HG03095 (cell line): ENCODE data around the gene HSPB2.
A peak's percentile ranks its signal among the peaks of the same experiment; 100 is the strongest.
"Not testable (repeated sequence)": the region's sequence is repeated elsewhere in the genome, so short reads cannot be mapped to it uniquely, and the experiment has no call there.

Experiments used
- ATAC-seq: cut with Tn5 transposase; IDR thresholded peaks from one replicate; pipeline ENCODE4 v1.9.1; 2021; ENCODE audit warnings: moderate library complexity; ENCODE audit not compliant: unreplicated experiment

The HSPB2 gene, protein sequence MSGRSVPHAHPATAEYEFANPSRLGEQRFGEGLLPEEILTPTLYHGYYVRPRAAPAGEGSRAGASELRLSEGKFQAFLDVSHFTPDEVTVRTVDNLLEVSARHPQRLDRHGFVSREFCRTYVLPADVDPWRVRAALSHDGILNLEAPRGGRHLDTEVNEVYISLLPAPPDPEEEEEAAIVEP

DNA sequence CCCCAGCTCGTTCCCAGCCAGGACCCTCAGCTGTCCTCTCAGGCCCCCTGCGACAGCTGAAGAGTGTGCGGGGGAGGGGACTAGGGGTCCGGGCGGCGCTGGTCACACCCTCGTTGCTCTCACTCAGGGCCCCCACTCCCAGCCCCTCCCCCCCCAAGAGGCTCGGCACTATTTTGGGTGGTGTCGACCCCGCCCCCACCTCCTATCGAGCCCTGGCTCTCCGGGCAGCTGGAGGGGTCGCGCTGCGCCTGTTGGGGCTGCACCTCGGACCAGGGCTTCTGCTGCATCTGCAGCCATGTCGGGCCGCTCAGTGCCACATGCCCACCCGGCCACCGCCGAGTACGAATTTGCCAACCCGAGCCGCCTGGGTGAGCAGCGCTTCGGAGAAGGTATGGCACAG is at the start of gene HSPB2:
TSS of gene HSPB2 (plus strand) at position 200 of the 400 bp plus-strand sequence. CDS start at position 296, 96 bp downstream.
- no peak for ATAC-seq

DNA sequence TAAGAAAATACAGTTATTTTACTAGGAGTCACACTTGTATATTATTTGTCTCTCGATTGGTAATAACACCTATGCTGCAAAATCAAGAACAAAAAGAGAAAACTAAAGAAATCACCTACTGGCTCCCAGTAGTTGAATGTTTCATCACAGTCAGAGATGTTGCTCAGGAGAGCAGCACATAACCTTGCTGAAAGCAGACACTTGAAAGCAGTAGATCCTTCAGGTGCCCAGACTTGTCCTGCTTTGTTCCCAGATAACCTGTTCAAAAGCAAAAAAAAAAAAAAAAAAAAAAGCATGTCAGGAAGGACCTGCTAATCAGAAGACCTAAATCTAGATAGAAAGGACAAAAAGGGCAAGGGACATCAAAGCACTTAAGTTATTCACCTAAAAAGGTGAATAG is 42.4 kb upstream of the HSPB2 start:
- no peak for ATAC-seq

- no peak for ATAC-seq
Measured at GRCh38 chr11:111870522-111870885, 42.0 kb upstream of the HSPB2 start.

GRCh38 chr11:111870886-111871692 is 41.4 kb upstream of the HSPB2 start, which contains the start of gene ALG9:
Gene ALG9 (minus strand): TSS chr11:111871581. CDS start chr11:111871482, 99 bp downstream.
- peak; percentile 87 for ATAC-seq

DNA sequence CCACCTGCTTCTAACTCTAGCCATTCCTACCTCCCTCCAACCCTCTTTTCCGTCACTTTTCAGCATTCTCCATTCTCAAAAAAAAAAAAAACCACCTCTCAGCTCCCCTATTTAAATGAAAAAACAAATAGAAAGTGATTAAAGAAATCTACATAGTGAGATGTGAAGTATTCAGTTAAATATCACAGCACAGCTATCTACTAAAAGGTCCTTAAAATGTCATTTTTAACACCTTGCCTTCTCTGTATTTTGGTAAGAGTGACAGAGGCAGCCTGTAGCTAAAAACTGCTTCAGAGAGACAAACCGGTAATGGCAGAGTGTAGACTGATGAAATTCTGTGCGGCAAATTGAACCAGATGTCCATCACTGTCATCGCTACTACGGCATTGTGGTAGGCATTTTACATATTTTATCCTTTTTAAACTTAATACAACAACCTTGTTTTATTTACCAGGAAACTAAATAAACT is 40.8 kb upstream of the HSPB2 start:
- ATAC-seq = no peak

DNA sequence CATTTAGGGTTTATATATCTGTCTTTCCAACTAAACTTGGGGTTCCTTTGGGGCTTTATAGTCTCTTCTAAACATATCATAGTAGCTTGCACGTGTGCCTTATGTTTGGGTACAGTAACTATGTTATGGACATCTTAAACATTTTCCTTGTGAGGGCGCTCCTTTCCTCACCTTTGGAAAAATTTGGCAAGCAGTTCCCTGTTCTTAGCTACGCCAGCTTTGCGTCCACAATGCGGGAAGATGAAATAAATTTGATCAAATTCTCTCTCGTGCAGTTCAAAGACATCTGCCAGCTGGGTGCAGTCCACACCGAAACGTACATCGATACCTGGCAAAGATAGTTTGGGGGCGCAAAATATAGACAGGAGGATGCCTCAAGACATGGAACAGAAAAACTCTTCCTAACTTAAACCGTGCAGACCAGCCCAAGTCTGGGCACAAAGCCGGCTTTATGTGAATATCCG is 34.1 kb upstream of the HSPB2 start:
- peak; percentile 2 for ATAC-seq

GRCh38 chr11:111878849-111879636 is 33.5 kb upstream of the HSPB2 start, which contains the start of the genes CFAP68 and FDXACB1:
Gene CFAP68 (plus strand): TSS chr11:111879541. CDS start chr11:111879561, 20 bp downstream.
Gene FDXACB1 (minus strand): TSS chr11:111879165. CDS start chr11:111879132, 33 bp downstream.
- ATAC-seq = peak; percentile 87

DNA sequence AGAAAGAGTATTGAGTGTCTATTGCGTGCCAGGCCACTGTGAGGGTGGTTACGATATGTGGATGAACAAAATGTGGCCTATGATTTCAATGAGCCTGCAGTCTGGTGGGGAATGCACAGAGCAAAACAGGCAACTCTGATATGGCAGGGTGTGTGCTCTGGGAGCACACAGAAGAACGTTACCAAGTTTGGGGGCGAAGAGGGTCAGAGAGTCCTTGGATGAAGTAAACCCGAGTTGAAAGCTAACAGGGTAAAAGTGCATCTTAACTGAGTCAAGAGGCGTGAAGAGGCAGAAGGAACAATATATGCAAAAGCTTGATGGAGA is 32.9 kb upstream of the HSPB2 start:
- no peak for ATAC-seq

- ATAC-seq = no peak
Measured at GRCh38 chr11:111882202-111882601, 30.3 kb upstream of the HSPB2 start.

DNA sequence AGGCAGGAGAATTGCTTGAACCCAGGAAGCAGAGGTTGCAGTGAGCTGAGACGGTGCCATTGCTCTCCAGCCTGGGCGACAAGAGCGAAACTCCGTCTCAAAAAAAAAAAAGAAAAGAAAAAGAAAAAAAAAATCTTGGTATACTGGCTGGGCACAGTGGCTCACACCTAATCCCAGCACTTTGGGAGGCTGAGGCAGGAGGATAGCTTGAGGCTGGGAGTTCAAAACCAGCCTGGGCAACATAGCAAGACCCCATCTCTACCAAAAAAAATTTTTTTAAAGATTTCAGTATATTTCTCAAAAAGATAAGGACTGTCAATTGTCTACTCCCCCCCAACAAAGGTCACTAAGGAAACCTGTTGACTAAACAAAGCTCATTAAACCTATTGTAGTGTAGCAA is 27.5 kb upstream of the HSPB2 start:
- ATAC-seq = not testable (repeated sequence)

DNA sequence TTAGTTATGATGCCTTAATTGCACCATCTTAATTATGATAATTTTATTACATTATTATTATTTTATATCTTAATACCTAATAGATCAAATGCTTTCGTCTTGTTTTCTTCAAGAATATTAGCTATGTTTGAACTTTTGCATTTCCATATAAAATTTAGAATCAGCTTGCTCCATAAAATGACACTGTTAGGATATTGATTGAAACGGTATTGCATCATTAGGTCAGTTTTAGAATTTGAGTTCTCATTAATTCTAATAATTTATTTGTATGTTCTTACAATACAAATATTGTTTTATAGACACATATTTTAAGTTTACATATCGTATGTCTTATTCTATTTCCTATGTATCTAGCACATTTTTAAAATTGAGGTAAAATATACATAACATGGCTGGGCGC is 26.5 kb upstream of the HSPB2 start:
- no peak for ATAC-seq

DNA sequence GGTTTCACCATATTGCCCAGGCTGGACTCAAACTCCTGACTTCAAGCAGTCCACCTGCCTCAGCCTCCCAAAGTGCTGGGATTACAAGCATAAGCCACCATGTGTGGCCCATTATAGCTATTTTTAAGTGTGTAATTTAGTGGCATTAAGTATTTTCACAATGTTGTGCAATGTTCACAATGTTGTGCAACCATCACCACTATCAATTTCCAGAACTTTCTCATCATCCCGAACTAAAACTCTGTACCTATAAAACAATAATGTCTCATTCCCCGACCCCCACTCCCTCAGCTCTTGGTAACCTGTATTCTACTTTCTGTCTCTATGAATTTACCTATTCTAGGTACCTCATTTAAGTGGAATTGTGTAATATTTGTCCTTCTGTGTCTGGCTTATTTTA is 25.7 kb upstream of the HSPB2 start:
- ATAC-seq = no peak

DNA sequence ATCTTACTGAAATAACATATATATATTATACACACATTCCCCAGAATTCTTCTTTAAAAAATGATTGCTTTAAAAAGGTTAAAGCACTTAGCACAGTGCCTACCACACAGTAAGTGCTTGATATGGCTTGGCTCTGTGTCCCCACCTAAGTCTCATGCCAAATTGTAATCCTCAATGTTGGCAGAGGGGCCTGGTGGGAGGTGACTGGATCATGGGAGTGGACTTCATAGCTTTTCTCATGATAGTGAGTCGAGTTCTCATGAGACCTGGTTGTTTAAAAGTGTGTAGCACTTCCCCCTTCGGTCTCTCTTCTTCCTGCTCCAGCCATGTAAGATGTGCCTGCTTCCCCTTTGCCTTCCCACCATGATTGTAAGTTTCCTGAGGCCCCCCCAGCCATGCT is 7.1 kb upstream of the HSPB2 start:
- ATAC-seq = no peak

- no peak for ATAC-seq
Measured at GRCh38 chr11:111906680-111907079, 5.9 kb upstream of the HSPB2 start.

- ATAC-seq = no peak
Measured at GRCh38 chr11:111908639-111909305, 3.8 kb upstream of the HSPB2 start.

DNA sequence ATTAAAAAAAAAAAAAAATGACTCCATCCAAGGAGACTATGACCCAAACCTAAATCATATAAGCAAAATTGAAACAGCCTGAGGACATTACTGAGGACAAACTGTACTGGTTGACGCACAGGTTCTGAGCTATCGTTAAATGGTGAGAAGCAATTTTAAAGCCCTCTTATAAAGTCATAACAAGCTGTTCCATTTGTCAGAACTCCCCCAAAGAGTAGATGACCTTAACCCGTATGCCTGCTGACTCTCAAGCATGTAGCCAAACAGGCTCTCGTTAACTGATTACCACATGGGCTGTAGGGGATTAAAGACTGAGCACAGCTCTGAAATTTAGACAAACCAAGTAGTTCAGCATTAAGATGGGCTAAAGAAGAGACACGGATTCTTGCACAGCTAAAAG is 3.2 kb upstream of the HSPB2 start:
- ATAC-seq = no peak

GRCh38 chr11:111910676-111911562 is 1.6 kb upstream of the HSPB2 start:
- ATAC-seq = no peak

- no peak for ATAC-seq
Measured at GRCh38 chr11:111911563-111912401, 752 bp upstream of the HSPB2 start, which contains the start of gene CRYAB. Gene CRYAB (minus strand): TSS chr11:111911770. CDS start chr11:111911724, 46 bp downstream.
